K562 treated with DMSO at 1 percent for 24 hours (cell line): ENCODE results near the gene KLHDC8A. TPM values are rescaled to one million over a fixed set of nuclear protein-coding genes. Genes with fewer than 3 reads are reported as not detected.

Source experiments
- total RNA-seq: library from RNA; unstranded; fragments of 300-600 nt; gene quantifications from 2 replicates; pipeline ENCODE4 v1.2.3, GENCODE V29; 2022; ENCODE audit warnings: low read depth; ENCODE audit not compliant: insufficient read depth

The KLHDC8A gene, protein sequence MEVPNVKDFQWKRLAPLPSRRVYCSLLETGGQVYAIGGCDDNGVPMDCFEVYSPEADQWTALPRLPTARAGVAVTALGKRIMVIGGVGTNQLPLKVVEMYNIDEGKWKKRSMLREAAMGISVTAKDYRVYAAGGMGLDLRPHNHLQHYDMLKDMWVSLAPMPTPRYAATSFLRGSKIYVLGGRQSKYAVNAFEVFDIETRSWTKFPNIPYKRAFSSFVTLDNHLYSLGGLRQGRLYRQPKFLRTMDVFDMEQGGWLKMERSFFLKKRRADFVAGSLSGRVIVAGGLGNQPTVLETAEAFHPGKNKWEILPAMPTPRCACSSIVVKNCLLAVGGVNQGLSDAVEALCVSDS
- 0.56 TPM in 1 of 2 replicates, not detected in the other for total RNA-seq

DNA sequence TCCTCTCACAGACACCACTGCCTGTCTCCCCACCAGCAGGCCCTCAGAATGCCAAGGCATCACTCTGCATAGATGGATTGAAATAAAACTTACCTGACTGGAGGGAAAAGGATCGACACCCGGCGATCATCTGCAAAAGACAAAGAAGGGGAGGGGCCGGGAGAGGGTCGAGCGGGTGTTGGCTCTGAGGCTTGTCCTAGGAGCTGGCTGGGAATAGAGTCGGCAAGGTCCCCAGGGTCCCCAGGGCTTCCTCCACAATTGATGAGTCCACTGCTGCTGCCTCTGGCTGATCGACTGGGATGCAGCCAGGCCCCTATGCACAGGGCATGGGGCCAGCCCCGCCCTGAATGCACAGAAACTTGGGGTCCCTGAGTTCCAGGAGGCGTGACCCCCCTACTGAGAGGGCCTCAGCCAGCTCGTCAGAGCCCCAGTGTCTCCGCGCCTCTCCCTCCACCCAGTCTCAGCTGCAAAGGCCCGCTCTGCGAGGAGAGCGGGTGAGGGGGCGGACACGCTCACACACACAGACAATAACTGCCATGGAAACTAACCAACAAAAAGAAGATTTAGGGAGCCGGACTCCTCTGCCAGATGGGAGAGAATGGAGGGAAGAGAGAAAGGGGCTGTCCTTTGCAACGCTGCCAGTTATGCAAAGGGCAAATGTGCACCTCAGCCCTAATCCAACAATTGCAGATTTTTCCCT lies at the start of gene KLHDC8A:
Gene KLHDC8A (minus strand): TSS at position 483 of the 700 bp plus-strand sequence. CDS start 13,318 bp downstream, outside the sequence.

DNA sequence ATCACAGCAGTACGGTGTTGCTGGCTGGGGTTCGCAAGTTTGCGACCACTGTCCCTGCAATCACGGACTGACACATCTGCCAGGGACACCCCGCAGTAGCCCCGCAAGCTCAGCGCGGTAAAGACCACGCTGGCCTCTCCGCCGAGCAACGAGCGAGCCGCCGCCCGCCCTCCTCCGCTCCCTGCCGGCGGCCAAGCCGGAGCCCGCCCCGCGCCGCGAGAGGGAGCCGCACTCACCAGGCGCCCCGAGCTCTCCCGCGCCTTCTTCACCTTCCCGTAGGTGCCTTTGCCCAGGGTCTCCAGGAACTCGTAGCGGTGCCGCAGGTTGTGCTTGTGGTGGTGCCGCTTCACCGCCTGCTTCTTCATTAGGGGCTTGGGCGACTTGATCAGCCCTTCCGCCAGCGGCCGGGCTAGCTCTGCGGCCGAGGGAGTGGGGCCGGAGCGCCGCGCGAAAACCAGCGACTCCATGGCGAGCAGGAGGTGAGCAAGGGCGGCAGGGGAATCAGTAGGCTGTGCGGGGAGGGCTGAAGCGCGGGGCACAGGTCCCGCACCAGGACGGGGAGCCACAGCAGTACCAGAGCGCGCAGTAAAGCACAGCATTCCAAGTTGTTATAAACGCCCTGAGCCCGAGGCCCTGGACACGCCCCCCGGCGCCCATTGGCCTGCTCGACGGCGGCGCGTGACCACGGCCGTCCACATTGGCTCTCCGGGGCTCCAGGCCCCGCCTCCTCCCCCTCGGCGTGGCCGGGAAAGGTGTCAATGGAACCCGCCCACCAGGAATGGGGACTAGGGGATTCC lies 35.4 kb downstream of the KLHDC8A start, which contains the start of gene NUAK2:
Gene NUAK2 (minus strand): TSS at position 584 of the 797 bp plus-strand sequence. CDS start 117 bp downstream, at position 467.

Other genes starting within 250 kb of the KLHDC8A start
- 19.8 and 21.7 TPM in 2 replicates for gene RBBP5, start 234.9 kb downstream of the KLHDC8A start, total RNA-seq
- gene DSTYK, start 145.2 kb downstream of the KLHDC8A start, total RNA-seq, result 6.4 and 8.0 TPM in 2 replicates
- gene TMCC2, start 129.0 kb downstream of the KLHDC8A start, total RNA-seq, result 14.5 and 14.8 TPM in 2 replicates
- gene NUAK2, start 35.2 kb downstream of the KLHDC8A start, total RNA-seq, result 0.89 and 1.1 TPM in 2 replicates
- gene LEMD1, start 65.1 kb upstream of the KLHDC8A start, total RNA-seq, result not detected in 2 replicates
- gene BLACAT1, start 99.1 kb upstream of the KLHDC8A start, total RNA-seq, result 0.67 and 1.6 TPM in 2 replicates
- gene CDK18, start 147.7 kb upstream of the KLHDC8A start, total RNA-seq, result 1.1 and 1.9 TPM in 2 replicates